HepG2 (cell line): ENCODE measurements around the gene FXN. TPM values are rescaled to one million over a fixed set of nuclear protein-coding genes. Genes with fewer than 3 reads are reported as not detected.
A peak's percentile ranks its signal among the peaks of the same experiment; 100 is the strongest.

Source experiments
- ATAC-seq: fragments of 200-7000 bp; cut with Tn5 transposase; 3 replicates; pipeline ENCODE4 v1.9.1; 2020; ENCODE audit warnings: mild to moderate bottlenecking, moderate library complexity
- BruUV-seq: library from RNA; stranded (reverse); fragments of 400-500 nt; replicated peaks from 2 replicates; lab custom pipeline; 2021; lab: Mats Ljungman, UMichigan
- CTCF ChIA-PET: fragments of 300-600 bp; formaldehyde crosslinking; extraction: SDS; loops from one replicate; lab custom pipeline; 2021; ENCODE audit warnings: low total read pairs, inconsistent platforms, low intra/inter-chr PET ratio; lab: Yijun Ruan, JAX
- POLR2A ChIA-PET: fragments of 350-600 bp; sonication (Branson Sonifier 250); formaldehyde crosslinking; loops from one replicate; lab custom pipeline; 2020; ENCODE audit warnings: antibody characterized with exemption, inconsistent platforms; lab: Yijun Ruan, JAX
- DNase-seq: peaks from one replicate; pipeline ENCODE4 v3.0.0-alpha.2; 2015; ENCODE audit warnings: low spot score
- FAIRE-seq: peaks from 3 replicates; lab custom pipeline; 2011; peaks lifted over from hg19 to GRCh38; lab: Jason Lieb, UNC
- H2AFZ ChIP-seq: one replicate; pipeline ENCODE4 v1.6.1; 2011; ENCODE audit warnings: low read length, inconsistent platforms
- H3K27ac ChIP-seq: fragments of 300-600 bp; 3 replicates; pipeline ENCODE4 v1.8.0; 2011; ENCODE audit warnings: mixed run types, mild to moderate bottlenecking, mixed read lengths, low read length, inconsistent platforms; ENCODE audit not compliant: insufficient read depth; ENCODE audit errors: extremely low read length
- H3K27me3 ChIP-seq, 2 experiments: fragments of 200-600 bp in 1 of 2; 2 replicates in 1 of 2; 3 replicates in 1 of 2; pipeline versions ENCODE4 v1.6.0 to v1.8.0; 2011; ENCODE audit warnings: low read length in 2 of 2, mild to moderate bottlenecking in 2 of 2, moderate library complexity in 2 of 2, inconsistent platforms in 1 of 2; ENCODE audit not compliant: insufficient read depth in 2 of 2, control insufficient read depth in 1 of 2
- H3K36me3 ChIP-seq, 2 experiments: fragments of 200-600 bp in 1 of 2; replicated peaks in 1 of 2; 2 replicates in 1 of 2; 3 replicates in 1 of 2; pipeline versions ENCODE4 v1.5.1 to v1.8.0; 2011; ENCODE audit warnings: low read length in 2 of 2, inconsistent platforms in 1 of 2; ENCODE audit not compliant: insufficient read depth in 2 of 2, control insufficient read depth in 1 of 2
- H3K4me1 ChIP-seq: 2 replicates; pipeline ENCODE4 v1.5.1; 2012; ENCODE audit warnings: low read length, inconsistent platforms; ENCODE audit not compliant: insufficient read depth
- H3K4me2 ChIP-seq: 2 replicates; pipeline ENCODE4 v1.6.0; 2011; ENCODE audit warnings: low read depth, low read length, inconsistent platforms
- H3K4me3 ChIP-seq, 3 experiments: fragments of 200-600 bp in 1 of 3; sonication (generic), shearing (Covaris generic) in 1 of 3; replicated peaks in 1 of 3; 2 replicates each; pipeline ENCODE4 v1.5.1; 2011 to 2016; ENCODE audit warnings: low read length in 3 of 3, inconsistent platforms in 2 of 3, low read depth in 2 of 3, mild to moderate bottlenecking in 2 of 3, control low read depth in 1 of 3, mixed read lengths in 1 of 3; ENCODE audit not compliant: insufficient read depth in 1 of 3
- H3K79me2 ChIP-seq: one replicate; pipeline ENCODE4 v1.6.1; 2011; ENCODE audit warnings: low read length, inconsistent platforms; ENCODE audit not compliant: insufficient read depth
- H3K9ac ChIP-seq: 2 replicates; pipeline ENCODE4 v1.6.0; 2011; ENCODE audit warnings: mild to moderate bottlenecking, low read depth, low read length, inconsistent platforms; ENCODE audit not compliant: insufficient read depth
- H3K9me3 ChIP-seq: 2 replicates; pipeline ENCODE4 v1.5.1; 2012; ENCODE audit warnings: mild to moderate bottlenecking, low read length
- H4K20me1 ChIP-seq: 2 replicates; pipeline ENCODE4 v1.6.0; 2011; ENCODE audit warnings: inconsistent platforms, mild to moderate bottlenecking, low read length, moderate library complexity; ENCODE audit not compliant: insufficient read depth
- CEBPG ChIP-seq: IDR thresholded peaks from 2 replicates; pipeline ENCODE4 v1.6.1; 2016
- PRPF4 ChIP-seq: fragments of 200-400 bp; formaldehyde crosslinking; IDR thresholded peaks from 2 replicates; pipeline ENCODE4 v1.6.1; 2016; ENCODE audit warnings: low read length, low read depth; ENCODE audit not compliant: poor library complexity, severe bottlenecking
- RARA ChIP-seq: IDR thresholded peaks from 2 replicates; pipeline ENCODE4 v1.6.1; 2016; ENCODE audit warnings: missing genetic modification reagents, missing compliant biosample characterization
- RXRB ChIP-seq: IDR thresholded peaks from 2 replicates; pipeline ENCODE4 v1.6.1; 2016; ENCODE audit warnings: borderline replicate concordance, missing genetic modification reagents, missing compliant biosample characterization
- TARDBP ChIP-seq: sonication (generic); formaldehyde crosslinking; IDR thresholded peaks from 2 replicates; pipeline ENCODE4 v1.8.0; 2022; ENCODE audit warnings: mild to moderate bottlenecking, missing genetic modification reagents
- TEAD3 ChIP-seq: optimal IDR thresholded peaks from 2 replicates; pipeline ENCODE3; 2016; ENCODE audit warnings: borderline replicate concordance
- ZMYM4 ChIP-seq: sonication (generic); formaldehyde crosslinking; IDR thresholded peaks from 2 replicates; pipeline ENCODE4 v1.8.1; 2023; ENCODE audit warnings: mild to moderate bottlenecking, missing genetic modification reagents
- ZNF670 ChIP-seq: sonication (generic); formaldehyde crosslinking; IDR thresholded peaks from 2 replicates; pipeline ENCODE4 v1.8.0; 2022; ENCODE audit warnings: mild to moderate bottlenecking, missing genetic modification reagents, borderline replicate concordance
- WGBS: methylation state at CpG from one replicate; pipeline ENCODE4 v1.1.6; 2017; ENCODE audit warnings: low lambda C conversion rate; 5-methylcytosine and 5-hydroxymethylcytosine counted together
- in situ Hi-C: cut with HindIII; loops from 2 replicates; pipeline ENCODE4 v1.10.0; 2017; ENCODE audit warnings: low pct_unique_long_range_greater_than_20kb; ENCODE audit not compliant: extremely low pct_ligation_motif_present
- intact Hi-C: fragments of 100-400 bp; cut with micrococcal nuclease; formaldehyde crosslinking; loops from one replicate; pipeline ENCODE4 v1.10.0; 2022; ENCODE audit not compliant: unreplicated experiment
- polyA plus RNA-seq, 8 experiments: library from polyadenylated mRNA; depleted of rRNA in 3 of 8; stranded (reverse) in 7 of 8; unstranded in 1 of 8; fragments of >200 nt; fragmentation: Illumina TruSeq in 4 of 8; extraction: Trizol in 4 of 8; gene quantifications; 2 replicates each; pipeline versions ENCODE4 v1.2.1 to v1.2.3, GENCODE V29; 2011 to 2016; ENCODE audit warnings: low read depth in 4 of 8, missing spikeins in 1 of 8, mixed read lengths in 1 of 8; ENCODE audit not compliant: insufficient read depth in 1 of 8
- total RNA-seq, 5 experiments: library from RNA; depleted of rRNA; stranded (reverse); fragments of >200 nt; fragmentation: Illumina TruSeq; extraction: Trizol; gene quantifications; 2 replicates each; pipeline ENCODE4 v1.2.3, GENCODE V29; 2016; ENCODE audit warnings: low read depth in 1 of 5
- TF ChIP-seq, protein P1 (sequence below): sonication (generic); formaldehyde crosslinking; IDR thresholded peaks from 2 replicates; pipeline ENCODE4 v1.5.0; 2020; ENCODE audit warnings: mild to moderate bottlenecking, missing genetic modification reagents, borderline replicate concordance

The FXN gene
- total and polyA plus RNA-seq, 2 of the 13 experiments (the other 11 are each of a cell fraction or from before 2014, with no cell fraction given) = 24.1 to 26.0 TPM

GRCh38 chr9:69085569-69086283 is 50.2 kb downstream of the FXN start:
- WGBS = 43% methylated on average over 5 of the region's 5 CpGs
- TF ChIP-seq PRPF4 (no peak), CEBPG (CRISPR knock-in tag) (no peak), TEAD3 (peak; percentile 46), ZMYM4 (CRISPR knock-in tag) (0 out of 2 replicates have a peak, but pooled peaks have one; percentile 30), TARDBP (peak; percentile 50; the same call in 1 of the 2 replicates), RARA (peak; percentile 80), ZNF670 (CRISPR knock-in tag) (peak; percentile 98), RXRB (CRISPR knock-in tag) (peak; percentile 26; the same call in 1 of the 2 replicates)
- TF ChIP-seq, protein P1, sequence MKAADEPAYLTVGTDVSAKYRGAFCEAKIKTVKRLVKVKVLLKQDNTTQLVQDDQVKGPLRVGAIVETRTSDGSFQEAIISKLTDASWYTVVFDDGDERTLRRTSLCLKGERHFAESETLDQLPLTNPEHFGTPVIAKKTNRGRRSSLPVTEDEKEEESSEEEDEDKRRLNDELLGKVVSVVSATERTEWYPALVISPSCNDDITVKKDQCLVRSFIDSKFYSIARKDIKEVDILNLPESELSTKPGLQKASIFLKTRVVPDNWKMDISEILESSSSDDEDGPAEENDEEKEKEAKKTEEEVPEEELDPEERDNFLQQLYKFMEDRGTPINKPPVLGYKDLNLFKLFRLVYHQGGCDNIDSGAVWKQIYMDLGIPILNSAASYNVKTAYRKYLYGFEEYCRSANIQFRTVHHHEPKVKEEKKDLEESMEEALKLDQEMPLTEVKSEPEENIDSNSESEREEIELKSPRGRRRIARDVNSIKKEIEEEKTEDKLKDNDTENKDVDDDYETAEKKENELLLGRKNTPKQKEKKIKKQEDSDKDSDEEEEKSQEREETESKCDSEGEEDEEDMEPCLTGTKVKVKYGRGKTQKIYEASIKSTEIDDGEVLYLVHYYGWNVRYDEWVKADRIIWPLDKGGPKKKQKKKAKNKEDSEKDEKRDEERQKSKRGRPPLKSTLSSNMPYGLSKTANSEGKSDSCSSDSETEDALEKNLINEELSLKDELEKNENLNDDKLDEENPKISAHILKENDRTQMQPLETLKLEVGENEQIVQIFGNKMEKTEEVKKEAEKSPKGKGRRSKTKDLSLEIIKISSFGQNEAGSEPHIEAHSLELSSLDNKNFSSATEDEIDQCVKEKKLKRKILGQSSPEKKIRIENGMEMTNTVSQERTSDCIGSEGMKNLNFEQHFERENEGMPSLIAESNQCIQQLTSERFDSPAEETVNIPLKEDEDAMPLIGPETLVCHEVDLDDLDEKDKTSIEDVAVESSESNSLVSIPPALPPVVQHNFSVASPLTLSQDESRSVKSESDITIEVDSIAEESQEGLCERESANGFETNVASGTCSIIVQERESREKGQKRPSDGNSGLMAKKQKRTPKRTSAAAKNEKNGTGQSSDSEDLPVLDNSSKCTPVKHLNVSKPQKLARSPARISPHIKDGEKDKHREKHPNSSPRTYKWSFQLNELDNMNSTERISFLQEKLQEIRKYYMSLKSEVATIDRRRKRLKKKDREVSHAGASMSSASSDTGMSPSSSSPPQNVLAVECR (CRISPR knock-in tag) = 0 out of 2 replicates have a peak, but pooled peaks have one; percentile 5
- no peaks in the 10 kb centered on the region for H3K9me3 ChIP-seq
- H3K4me1 ChIP-seq = peaks cover 26% of the 10 kb centered on the region
- ATAC-seq = peak; percentile 81
- no peak overlapping the region for H3K9ac ChIP-seq
- H3K4me2 ChIP-seq = peak overlapping the region; percentile 70
- peak; percentile 51 for FAIRE-seq
- no peaks in the 10 kb centered on the region for H3K27me3 ChIP-seq
- no peaks in the 10 kb centered on the region for H4K20me1 ChIP-seq
- H2AFZ ChIP-seq = no peak overlapping the region
- ChIA-PET CTCF (no interaction called here), POLR2A (interaction anchor here (1.1 to 2.1 kb wide), 3 partner anchors 18 to 35 kb away, joined by 3 to 10 read pairs (median 9); no protein-coding TSS in a partner anchor)
- peak; percentile 53 for DNase-seq
- intact Hi-C loops = loop anchor here (2.0 kb wide), 2 partner anchors 19 to 35 kb away; no protein-coding TSS in a partner anchor
- no peaks in the 10 kb centered on the region for H3K36me3 ChIP-seq
- no TSS peak for BruUV-seq
- H3K27ac ChIP-seq = peak overlapping the region; percentile 32
- in situ Hi-C loops = no loop called here
- peak overlapping the region in 2 of 3 experiments; percentile 26 to 38; a peak in 2 of 6 replicates for H3K4me3 ChIP-seq
- H3K79me2 ChIP-seq = no peaks in the 10 kb centered on the region
